ENCODE measurements around the gene LDHD. TPM values are rescaled to one million over a fixed set of nuclear protein-coding genes. Genes with fewer than 3 reads are reported as not detected.

Gene LDHD
- polyA plus RNA-seq, 1 donor (not counting 4 experiments of a cell fraction or from before 2014, with no cell fraction given), result 0.34 TPM

GRCh38 chr16:75088216-75088615 lies 28.4 kb downstream of the LDHD start:
- Histone ChIP-seq H3K79me2 (ENCODE audit: control insufficient read depth, insufficient read depth, low read length) (peaks cover 19% of the 10 kb centered on the region), H3K4me1 (ENCODE audit: control insufficient read depth, extremely low read depth, insufficient read depth, low read length) (peaks cover 15% of the 10 kb centered on the region)

GRCh38 chr16:75087375-75087979 lies 29.1 kb downstream of the LDHD start:
- Histone ChIP-seq H2AFZ (ENCODE audit: control insufficient read depth, low read length) (peak overlapping the region; percentile 34), H3K27ac (ENCODE audit: control insufficient read depth, insufficient read depth, low read length) (no peak overlapping the region), H3K79me2 (ENCODE audit: control insufficient read depth, insufficient read depth, low read length) (peaks cover 19% of the 10 kb centered on the region)

More at GRCh38 chr16:75088216-75088615, 28.4 kb downstream of the LDHD start:
- dilution Hi-C loops (cut with MboI; ENCODE audit: extremely low pct_ligation_motif_present, low sequenced_read_pairs), result no loop called here
- TF ChIP-seq CTCF (optimal IDR thresholded peaks at IDR 0.05 in 1 of 3, IDR thresholded peaks at IDR 0.05 in 1 of 3, conservative IDR thresholded peaks at IDR 0.05 in 1 of 3; ENCODE audit: extremely low read depth in 1 of 3, insufficient read depth in 2 of 3, low read length in 3 of 3) (no peak), EZH2 (IDR thresholded peaks at IDR 0.05; ENCODE audit: low read length) (no peak)
- H3K4me3 ChIP-seq (ENCODE audit: control insufficient read depth in 2 of 3, extremely low read depth in 1 of 3, insufficient read depth in 2 of 3, low read depth in 1 of 3, low read length in 3 of 3), result no peak overlapping the region
- H3K4me2 ChIP-seq (ENCODE audit: control insufficient read depth, extremely low read depth, insufficient read depth, low read depth, low read length), result no peak overlapping the region
- DNase-seq (ENCODE audit: low read depth, low spot score) (no peak), FAIRE-seq (no peak)
- H3K27me3 ChIP-seq (ENCODE audit: control insufficient read depth, extremely low read depth, insufficient read depth, low read length), result no peaks in the 10 kb centered on the region
- no peak overlapping the region for H3K27ac ChIP-seq (ENCODE audit: control insufficient read depth, insufficient read depth, low read length)
- H3K9me1 ChIP-seq (ENCODE audit: control insufficient read depth, extremely low read depth, insufficient read depth, low read length), result no peaks in the 10 kb centered on the region
- no peak overlapping the region for H2AFZ ChIP-seq (ENCODE audit: control insufficient read depth, low read length)
- no peaks in the 10 kb centered on the region for H3K36me3 ChIP-seq (ENCODE audit: control insufficient read depth in 2 of 2, extremely low read depth in 1 of 2, insufficient read depth in 2 of 2, low read length in 2 of 2)
- no peaks in the 10 kb centered on the region for H4K20me1 ChIP-seq (ENCODE audit: control insufficient read depth, extremely low read depth, insufficient read depth, low read length)
- no peak overlapping the region for H3K9ac ChIP-seq (ENCODE audit: control insufficient read depth, extremely low read depth, insufficient read depth, low read length)
- H3K9me3 ChIP-seq (ENCODE audit: control insufficient read depth, low read depth, low read length), result no peaks in the 10 kb centered on the region

More at GRCh38 chr16:75087375-75087979, 29.1 kb downstream of the LDHD start:
- dilution Hi-C loops (cut with MboI; ENCODE audit: extremely low pct_ligation_motif_present, low sequenced_read_pairs), result no loop called here
- FAIRE-seq, result no peak
- Histone ChIP-seq H3K4me3 (ENCODE audit: control insufficient read depth in 2 of 3, extremely low read depth in 1 of 3, insufficient read depth in 2 of 3, low read depth in 1 of 3, low read length in 3 of 3) (no peak overlapping the region), H3K4me1 (ENCODE audit: control insufficient read depth, extremely low read depth, insufficient read depth, low read length) (peaks cover 15% of the 10 kb centered on the region), H3K9me1 (ENCODE audit: control insufficient read depth, extremely low read depth, insufficient read depth, low read length) (no peaks in the 10 kb centered on the region), H3K9ac (ENCODE audit: control insufficient read depth, extremely low read depth, insufficient read depth, low read length) (no peak overlapping the region), H3K27me3 (ENCODE audit: control insufficient read depth, extremely low read depth, insufficient read depth, low read length) (no peaks in the 10 kb centered on the region), H3K36me3 (ENCODE audit: control insufficient read depth in 2 of 2, extremely low read depth in 1 of 2, insufficient read depth in 2 of 2, low read length in 2 of 2) (no peaks in the 10 kb centered on the region), H3K9me3 (ENCODE audit: control insufficient read depth, low read depth, low read length) (no peaks in the 10 kb centered on the region), H4K20me1 (ENCODE audit: control insufficient read depth, extremely low read depth, insufficient read depth, low read length) (no peaks in the 10 kb centered on the region), H3K4me2 (ENCODE audit: control insufficient read depth, extremely low read depth, insufficient read depth, low read depth, low read length) (peak overlapping the region; percentile 46)
- DNase-seq (ENCODE audit: low read depth, low spot score), result no peak
- peak in 2 of 3 experiments; percentile 26 to 39 for TF ChIP-seq CTCF (optimal IDR thresholded peaks at IDR 0.05 in 1 of 3, IDR thresholded peaks at IDR 0.05 in 1 of 3, conservative IDR thresholded peaks at IDR 0.05 in 1 of 3; ENCODE audit: extremely low read depth in 1 of 3, insufficient read depth in 2 of 3, low read length in 3 of 3)
- TF ChIP-seq EZH2 (IDR thresholded peaks at IDR 0.05; ENCODE audit: low read length), result no peak

Data from keratinocyte (primary cell).